AG09309 (cell line): ENCODE measurements around the gene PPP4R4.

ENCODE experiments used
- DNase-seq: peaks from one replicate; pipeline ENCODE4 v3.0.0-alpha.2; 2010; ENCODE audit warnings: low read depth
- H3K4me3 ChIP-seq: 2 replicates; pipeline ENCODE4 v1.5.1; 2011; ENCODE audit warnings: mild to moderate bottlenecking, low read depth, low read length, moderate library complexity; ENCODE audit not compliant: control insufficient read depth
- CTCF ChIP-seq: IDR thresholded peaks from 2 replicates; pipeline ENCODE4 v1.5.1; 2011; ENCODE audit warnings: mild to moderate bottlenecking, low read depth, low read length, inconsistent platforms; ENCODE audit not compliant: insufficient read depth, control insufficient read depth; ENCODE audit errors: missing control alignments

PPP4R4 gene

GRCh38 chr14:94303111-94303510 is 129.0 kb downstream of the PPP4R4 start:
- DNase-seq: no peak
- H3K4me3 ChIP-seq: no peak overlapping the region
- TF ChIP-seq CTCF: no peak

GRCh38 chr14:94304243-94304642 is 130.1 kb downstream of the PPP4R4 start:
- H3K4me3 ChIP-seq: no peak overlapping the region
- DNase-seq: no peak
- no peak for TF ChIP-seq CTCF

- DNase-seq: no peak
- no peak for TF ChIP-seq CTCF
- H3K4me3 ChIP-seq: no peak overlapping the region
These were observed 131.5 kb downstream of the PPP4R4 start for GRCh38 chr14:94305620-94306019.

GRCh38 chr14:94306047-94306978 is 132.2 kb downstream of the PPP4R4 start:
- no peak overlapping the region for H3K4me3 ChIP-seq
- no peak for DNase-seq
- no peak for TF ChIP-seq CTCF

GRCh38 chr14:94307410-94307992 is 133.4 kb downstream of the PPP4R4 start:
- H3K4me3 ChIP-seq: no peak overlapping the region
- no peak for TF ChIP-seq CTCF
- no peak for DNase-seq

GRCh38 chr14:94309721-94310120 is 135.6 kb downstream of the PPP4R4 start:
- no peak for DNase-seq
- no peak overlapping the region for H3K4me3 ChIP-seq
- TF ChIP-seq CTCF: no peak
